MM.1S (cell line): ENCODE measurements around the gene TMX1.

Source experiments
- DNase-seq: peaks from one replicate; pipeline ENCODE4 v3.0.0-alpha.2; 2015
- H2AFZ ChIP-seq: fragments of 300-600 bp; sonication (generic); 2 replicates; pipeline ENCODE4 v1.6.0; 2016; ENCODE audit warnings: antibody characterized with exemption, low read length
- H3F3A ChIP-seq: fragments of 300-600 bp; sonication (generic); 2 replicates; pipeline ENCODE4 v1.6.1; 2016; ENCODE audit warnings: mild to moderate bottlenecking, antibody characterized with exemption, low read length, moderate library complexity, mixed read lengths; ENCODE audit not compliant: insufficient read depth
- H3K27ac ChIP-seq: fragments of 300-600 bp; sonication (generic); 2 replicates; pipeline ENCODE4 v1.5.1; 2016; ENCODE audit warnings: mild to moderate bottlenecking, low read length
- H3K27me3 ChIP-seq: fragments of 300-600 bp; sonication (generic); replicated peaks from 2 replicates; pipeline ENCODE4 v1.6.0; 2016; ENCODE audit warnings: low read length; ENCODE audit not compliant: insufficient read depth
- H3K36me3 ChIP-seq: fragments of 300-600 bp; sonication (generic); replicated peaks from 2 replicates; pipeline ENCODE4 v1.6.1; 2016; ENCODE audit warnings: mild to moderate bottlenecking, low read length, mixed read lengths; ENCODE audit not compliant: insufficient read depth
- H3K4me1 ChIP-seq: fragments of 300-600 bp; sonication (generic); 2 replicates; pipeline ENCODE4 v1.6.1; 2016; ENCODE audit warnings: low read length, mixed read lengths
- H3K4me2 ChIP-seq: fragments of 300-600 bp; sonication (generic); 2 replicates; pipeline ENCODE4 v1.6.0; 2016; ENCODE audit warnings: low read depth, low read length
- H3K4me3 ChIP-seq: fragments of 300-600 bp; sonication (generic); 2 replicates; pipeline ENCODE4 v1.5.1; 2016; ENCODE audit warnings: low read length, mixed read lengths
- H3K79me2 ChIP-seq: fragments of 300-600 bp; sonication (generic); 2 replicates; pipeline ENCODE4 v1.6.1; 2016; ENCODE audit warnings: mixed run types, low read length, mixed read lengths
- H3K9ac ChIP-seq: fragments of 300-600 bp; sonication (generic); 2 replicates; pipeline ENCODE4 v1.6.1; 2016; ENCODE audit warnings: low read length, mixed read lengths
- H3K9me2 ChIP-seq: fragments of 300-600 bp; sonication (generic); replicated peaks from 2 replicates; pipeline ENCODE4 v1.6.1; 2016; ENCODE audit warnings: mild to moderate bottlenecking, low read length, mixed read lengths; ENCODE audit not compliant: insufficient read depth
- H3K9me3 ChIP-seq: fragments of 300-600 bp; sonication (generic); replicated peaks from 2 replicates; pipeline ENCODE4 v1.6.1; 2016; ENCODE audit warnings: mild to moderate bottlenecking, low read length, mixed read lengths; ENCODE audit not compliant: insufficient read depth
- H4K20me1 ChIP-seq: fragments of 300-600 bp; sonication (generic); 2 replicates; pipeline ENCODE4 v1.6.1; 2016; ENCODE audit warnings: mild to moderate bottlenecking, low read length, moderate library complexity, mixed read lengths; ENCODE audit not compliant: insufficient read depth
- EZH2 ChIP-seq: fragments of 300-600 bp; sonication (generic); optimal IDR thresholded peaks from 2 replicates; pipeline ENCODE3; 2017; ENCODE audit warnings: low read depth, mild to moderate bottlenecking, antibody characterized with exemption, low read length, mixed read lengths
- EZH2phosphoT487 ChIP-seq: fragments of 300-600 bp; sonication (generic); IDR thresholded peaks from 2 replicates; pipeline ENCODE4 v1.6.1; 2018; ENCODE audit warnings: antibody characterized with exemption, low read length
- TF ChIP-seq, protein P1 (sequence below): fragments of 300-600 bp; sonication (generic); IDR thresholded peaks from 2 replicates; pipeline ENCODE4 v1.5.1; 2016; ENCODE audit warnings: antibody characterized with exemption, low read length, mixed read lengths

Gene TMX1

DNA sequence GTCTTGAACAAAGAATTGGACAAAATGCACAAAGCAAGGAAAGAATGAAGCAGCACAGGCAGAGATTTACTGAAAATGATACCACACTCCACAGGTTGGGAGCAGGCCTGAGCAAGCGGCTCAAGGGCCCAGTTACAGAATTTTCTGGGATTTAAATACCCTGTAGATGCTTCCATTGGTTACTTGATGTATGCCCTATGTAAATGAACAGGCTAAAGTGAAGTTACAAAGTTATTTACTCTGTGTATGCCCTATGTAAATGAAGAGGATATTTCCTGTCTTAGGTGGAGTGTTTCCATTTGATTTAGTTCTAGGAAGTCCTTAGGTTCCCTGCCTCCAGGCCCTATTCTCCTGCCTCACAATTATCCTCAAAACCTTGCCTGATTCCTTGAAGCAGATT is 36.6 kb downstream of the TMX1 start:
- H3K36me3 ChIP-seq, result no peaks in the 10 kb centered on the region
- H3K79me2 ChIP-seq, result no peaks in the 10 kb centered on the region
- no peak overlapping the region for H3K4me3 ChIP-seq
- no peaks in the 10 kb centered on the region for H3K27me3 ChIP-seq
- H4K20me1 ChIP-seq, result no peaks in the 10 kb centered on the region
- no peak overlapping the region for H3K9ac ChIP-seq
- no peak overlapping the region for H2AFZ ChIP-seq
- H3K4me1 ChIP-seq, result no peaks in the 10 kb centered on the region
- H3K4me2 ChIP-seq, result no peak overlapping the region
- TF ChIP-seq, protein P1, sequence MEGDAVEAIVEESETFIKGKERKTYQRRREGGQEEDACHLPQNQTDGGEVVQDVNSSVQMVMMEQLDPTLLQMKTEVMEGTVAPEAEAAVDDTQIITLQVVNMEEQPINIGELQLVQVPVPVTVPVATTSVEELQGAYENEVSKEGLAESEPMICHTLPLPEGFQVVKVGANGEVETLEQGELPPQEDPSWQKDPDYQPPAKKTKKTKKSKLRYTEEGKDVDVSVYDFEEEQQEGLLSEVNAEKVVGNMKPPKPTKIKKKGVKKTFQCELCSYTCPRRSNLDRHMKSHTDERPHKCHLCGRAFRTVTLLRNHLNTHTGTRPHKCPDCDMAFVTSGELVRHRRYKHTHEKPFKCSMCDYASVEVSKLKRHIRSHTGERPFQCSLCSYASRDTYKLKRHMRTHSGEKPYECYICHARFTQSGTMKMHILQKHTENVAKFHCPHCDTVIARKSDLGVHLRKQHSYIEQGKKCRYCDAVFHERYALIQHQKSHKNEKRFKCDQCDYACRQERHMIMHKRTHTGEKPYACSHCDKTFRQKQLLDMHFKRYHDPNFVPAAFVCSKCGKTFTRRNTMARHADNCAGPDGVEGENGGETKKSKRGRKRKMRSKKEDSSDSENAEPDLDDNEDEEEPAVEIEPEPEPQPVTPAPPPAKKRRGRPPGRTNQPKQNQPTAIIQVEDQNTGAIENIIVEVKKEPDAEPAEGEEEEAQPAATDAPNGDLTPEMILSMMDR, result no peak
- TF ChIP-seq EZH2, result no peak
- TF ChIP-seq EZH2phosphoT487, result no peak
- no peak for DNase-seq
- H3K9me3 ChIP-seq, result no peaks in the 10 kb centered on the region
- no peaks in the 10 kb centered on the region for H3F3A ChIP-seq
- H3K27ac ChIP-seq, result no peak overlapping the region
- no peaks in the 10 kb centered on the region for H3K9me2 ChIP-seq

DNA sequence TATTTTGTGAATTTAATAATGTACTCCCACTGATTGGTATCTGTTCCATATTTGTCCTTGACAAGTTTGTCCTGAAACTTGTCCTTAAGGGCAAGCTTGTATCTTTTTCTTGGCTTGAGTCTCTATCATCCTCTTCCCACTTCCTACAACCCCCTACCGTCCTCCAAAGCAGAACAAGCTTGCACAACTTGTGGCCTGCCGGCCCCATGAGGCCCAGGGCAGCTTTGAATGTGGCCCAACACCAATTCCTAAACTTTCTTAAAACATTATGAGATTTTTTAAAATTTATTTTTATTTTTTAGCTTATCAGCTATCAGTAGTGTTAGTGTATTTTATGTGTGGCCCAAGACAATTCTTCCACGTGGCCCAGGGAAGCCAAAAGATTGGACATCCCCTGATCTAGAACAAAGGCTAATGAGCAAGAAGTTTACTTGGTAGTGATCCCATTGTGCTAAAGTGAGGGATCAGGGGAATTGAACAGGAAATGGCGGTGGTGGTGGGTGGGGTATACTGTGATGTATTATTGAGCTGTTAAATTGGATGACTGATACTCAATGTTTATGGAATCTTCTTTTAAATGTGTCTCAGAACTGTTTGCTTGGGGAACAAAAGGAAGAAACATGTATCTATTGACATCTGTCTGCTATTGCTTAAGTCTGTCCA is 37.8 kb downstream of the TMX1 start:
- Histone ChIP-seq H4K20me1 (no peaks in the 10 kb centered on the region), H3K4me3 (no peak overlapping the region), H3K36me3 (no peaks in the 10 kb centered on the region), H3K9me3 (no peaks in the 10 kb centered on the region), H3K79me2 (no peaks in the 10 kb centered on the region), H2AFZ (no peak overlapping the region), H3K4me1 (no peaks in the 10 kb centered on the region), H3K4me2 (no peak overlapping the region), H3F3A (no peaks in the 10 kb centered on the region), H3K27me3 (no peaks in the 10 kb centered on the region), H3K9ac (no peak overlapping the region), H3K9me2 (no peaks in the 10 kb centered on the region), H3K27ac (no peak overlapping the region)
- no peak for DNase-seq
- TF ChIP-seq EZH2, result no peak
- no peak for TF ChIP-seq EZH2phosphoT487
- TF ChIP-seq, protein P1, result no peak

DNA sequence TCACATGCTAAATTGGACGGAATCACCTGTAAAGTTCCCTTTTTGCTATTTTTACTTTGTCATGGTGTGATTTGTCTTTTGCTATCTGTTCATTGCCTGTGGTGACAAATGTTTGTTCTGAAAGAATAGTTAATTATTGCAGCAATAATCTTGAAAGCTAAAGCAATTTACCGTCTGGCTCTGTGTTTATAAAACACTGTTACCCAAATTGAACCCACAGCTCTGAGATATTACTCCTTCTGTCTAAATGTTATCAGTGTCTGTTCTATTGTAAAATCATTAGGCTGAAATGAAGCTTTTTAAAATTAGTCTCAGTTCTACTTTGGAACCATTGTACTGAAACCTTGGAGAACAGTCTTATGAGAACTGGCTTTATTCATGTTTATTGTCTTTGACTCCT is 42.5 kb downstream of the TMX1 start:
- Histone ChIP-seq H3K27ac (no peak overlapping the region), H3K9me2 (no peaks in the 10 kb centered on the region), H3K4me2 (no peak overlapping the region), H3K9me3 (no peaks in the 10 kb centered on the region), H4K20me1 (no peaks in the 10 kb centered on the region), H3K4me3 (no peak overlapping the region), H3K9ac (no peak overlapping the region), H3F3A (no peaks in the 10 kb centered on the region), H2AFZ (no peak overlapping the region), H3K36me3 (no peaks in the 10 kb centered on the region), H3K27me3 (no peaks in the 10 kb centered on the region), H3K79me2 (no peaks in the 10 kb centered on the region), H3K4me1 (no peaks in the 10 kb centered on the region)
- DNase-seq, result no peak
- TF ChIP-seq, protein P1, result no peak
- no peak for TF ChIP-seq EZH2
- no peak for TF ChIP-seq EZH2phosphoT487
